Gastroesophageal sphincter (tissue), 3 donors: ENCODE results near the gene LRRC4B.

Experiments
- CTCF ChIP-seq, 4 experiments: fragments of 200-600 bp in 2 of 4; fragments of 450-650 bp in 2 of 4; sonication (generic) in 1 of 4; IDR thresholded peaks; one replicate each; pipeline ENCODE4 v1.5.1; 2017 to 2019; ENCODE audit warnings: antibody characterized with exemption in 4 of 4, mild to moderate bottlenecking in 2 of 4, moderate library complexity in 2 of 4
- EP300 ChIP-seq: sonication (generic); formaldehyde crosslinking; IDR thresholded peaks from one replicate; pipeline ENCODE4 v1.6.1; 2017; ENCODE audit warnings: antibody characterized with exemption, mild to moderate bottlenecking

- no peak for TF ChIP-seq CTCF (IDR thresholded peaks at IDR 0.05)
- TF ChIP-seq EP300 = no peak
These were observed 73.8 kb downstream of the LRRC4B start for GRCh38 chr19:50494186-50495019.
